GM18520 (cell line): ENCODE results near the gene VAC14.
"Not testable (repeated sequence)": the region's sequence is repeated elsewhere in the genome, so short reads cannot be mapped to it uniquely, and the experiment has no call there.

Source experiments
- ATAC-seq: cut with Tn5 transposase; IDR thresholded peaks from one replicate; pipeline ENCODE4 v1.9.1; 2021; ENCODE audit not compliant: unreplicated experiment

The VAC14 gene

GRCh38 chr16:70800781-70801480, at the start of gene VAC14:
Gene VAC14 (minus strand): TSS chr16:70801158. CDS start chr16:70800900, 258 bp downstream.
- ATAC-seq, result peak; percentile 67

- not testable (repeated sequence) for ATAC-seq
These were observed 22.6 kb upstream of the VAC14 start for GRCh38 chr16:70823498-70824118.

- ATAC-seq, result not testable (repeated sequence)
These were observed 21.8 kb upstream of the VAC14 start for GRCh38 chr16:70822734-70823133.

- not testable (repeated sequence) for ATAC-seq
These were observed 17.1 kb upstream of the VAC14 start for GRCh38 chr16:70818088-70818487.

- peak; percentile 48 for ATAC-seq
These were observed 8.6 kb upstream of the VAC14 start for GRCh38 chr16:70809392-70810060.

GRCh38 chr16:70808371-70808770, 7.4 kb upstream of the VAC14 start:
- no peak for ATAC-seq

GRCh38 chr16:70805787-70806186, 4.8 kb upstream of the VAC14 start:
- ATAC-seq, result no peak

GRCh38 chr16:70805380-70805779, 4.4 kb upstream of the VAC14 start:
- no peak for ATAC-seq

GRCh38 chr16:70804734-70805169, 3.8 kb upstream of the VAC14 start:
- no peak for ATAC-seq

- ATAC-seq, result no peak
These were observed 3.3 kb upstream of the VAC14 start for GRCh38 chr16:70804153-70804733.

GRCh38 chr16:70803319-70803718, 2.4 kb upstream of the VAC14 start:
- ATAC-seq, result no peak

GRCh38 chr16:70801611-70802010, 653 bp upstream of the VAC14 start:
- no peak for ATAC-seq

GRCh38 chr16:70800311-70800710, 647 bp downstream of the VAC14 start:
- no peak for ATAC-seq

- no peak for ATAC-seq
These were observed 4.7 kb downstream of the VAC14 start for GRCh38 chr16:70796301-70796700.

GRCh38 chr16:70795296-70795912, 5.6 kb downstream of the VAC14 start:
- ATAC-seq, result no peak

- no peak for ATAC-seq
These were observed 7.0 kb downstream of the VAC14 start for GRCh38 chr16:70793851-70794502.

GRCh38 chr16:70790815-70791214, 10.1 kb downstream of the VAC14 start:
- no peak for ATAC-seq

GRCh38 chr16:70789595-70790447, 11.1 kb downstream of the VAC14 start:
- no peak for ATAC-seq

- ATAC-seq, result no peak
These were observed 12.0 kb downstream of the VAC14 start for GRCh38 chr16:70788668-70789594.
